H1 (cell line): ENCODE results near the gene RIN3. TPM values are rescaled to one million over a fixed set of nuclear protein-coding genes. Genes with fewer than 3 reads are reported as not detected.

Experiments used
- CTCF ChIA-PET: fragments of 300-600 bp; sonication (Branson Sonifier 250); formaldehyde crosslinking; loops from one replicate; lab custom pipeline; 2021; ENCODE audit not compliant: partially characterized antibody; lab: Charles Lee
- POLR2A ChIA-PET: fragments of 300-600 bp; sonication (Branson Sonifier 250); formaldehyde crosslinking; loops from one replicate; lab custom pipeline; 2021; ENCODE audit warnings: inconsistent platforms; ENCODE audit not compliant: partially characterized antibody; lab: Charles Lee
- DNase-seq, 2 experiments: peaks; one replicate each; pipeline versions ENCODE4 v3.0.0 to v3.0.0-alpha.2; 2010 to 2022; ENCODE audit warnings: low spot score in 2 of 2, low read depth in 1 of 2, mixed read lengths in 1 of 2
- FAIRE-seq: peaks from 2 replicates; lab custom pipeline; 2011; peaks lifted over from hg19 to GRCh38; lab: Jason Lieb, UNC
- H2AFZ ChIP-seq: 2 replicates; pipeline ENCODE4 v1.8.1; 2012; ENCODE audit warnings: low read length, inconsistent platforms
- H2AK5ac ChIP-seq: 2 replicates; pipeline ENCODE4 v1.6.1; 2013; ENCODE audit warnings: low read depth, low read length
- H2BK120ac ChIP-seq: replicated peaks from 2 replicates; pipeline ENCODE3; 2013; ENCODE audit warnings: low read depth, low read length, inconsistent platforms
- H2BK12ac ChIP-seq: 2 replicates; pipeline ENCODE4 v1.6.1; 2013; ENCODE audit warnings: low read depth, low read length
- H2BK15ac ChIP-seq: 2 replicates; pipeline ENCODE4 v1.6.1; 2013; ENCODE audit warnings: low read length
- H2BK20ac ChIP-seq: 2 replicates; pipeline ENCODE4 v1.6.1; 2013; ENCODE audit warnings: low read length
- H2BK5ac ChIP-seq: 2 replicates; pipeline ENCODE4 v1.6.1; 2013; ENCODE audit warnings: low read depth, low read length
- H3K14ac ChIP-seq: 2 replicates; pipeline ENCODE4 v1.6.1; 2013; ENCODE audit warnings: inconsistent platforms; ENCODE audit not compliant: insufficient read length
- H3K18ac ChIP-seq: 2 replicates; pipeline ENCODE4 v1.6.1; 2013; ENCODE audit warnings: low read length; ENCODE audit errors: extremely low read depth
- H3K23ac ChIP-seq: 2 replicates; pipeline ENCODE4 v1.6.1; 2013; ENCODE audit warnings: inconsistent platforms; ENCODE audit not compliant: insufficient read length
- H3K23me2 ChIP-seq: 2 replicates; pipeline ENCODE4 v1.6.1; 2013; ENCODE audit warnings: low read depth, low read length
- H3K27ac ChIP-seq: 2 replicates; pipeline ENCODE4 v1.6.1; 2011; ENCODE audit warnings: low read depth, low read length, inconsistent platforms
- H3K27me3 ChIP-seq, 4 experiments: replicated peaks in 1 of 4; 1 replicate in 1 of 4; 2 replicates in 3 of 4; pipeline versions ENCODE4 v1.6.1 to v1.8.1; 2011 to 2013; ENCODE audit warnings: low read length in 3 of 4, mild to moderate bottlenecking in 3 of 4, inconsistent platforms in 2 of 4, mixed read lengths in 2 of 4, moderate library complexity in 1 of 4; ENCODE audit not compliant: control insufficient read depth in 3 of 4, insufficient read depth in 3 of 4; ENCODE audit errors: extremely low read depth in 1 of 4
- H3K36me3 ChIP-seq, 4 experiments: 2 replicates each; pipeline versions ENCODE4 v1.6.1 to v1.8.1; 2011 to 2013; ENCODE audit warnings: mild to moderate bottlenecking in 4 of 4, low read length in 3 of 4, moderate library complexity in 2 of 4, control low read depth in 1 of 4, inconsistent platforms in 1 of 4; ENCODE audit not compliant: insufficient read depth in 4 of 4, control insufficient read depth in 2 of 4
- H3K4ac ChIP-seq: replicated peaks from 2 replicates; pipeline ENCODE3; 2013; ENCODE audit warnings: low read length, low read depth, mixed read lengths, inconsistent platforms; ENCODE audit not compliant: insufficient read length
- H3K4me1 ChIP-seq, 4 experiments: replicated peaks in 1 of 4; 1 replicate in 1 of 4; 2 replicates in 3 of 4; pipeline versions ENCODE4 v1.6.1 to v1.8.1; 2011 to 2013; ENCODE audit warnings: low read length in 3 of 4, inconsistent platforms in 2 of 4, mixed read lengths in 1 of 4; ENCODE audit not compliant: insufficient read depth in 4 of 4, control insufficient read depth in 3 of 4
- H3K4me2 ChIP-seq, 2 experiments: 2 replicates each; pipeline versions ENCODE4 v1.6.1 to v1.8.1; 2011 to 2013; ENCODE audit warnings: low read depth in 2 of 2, low read length in 2 of 2, control low read depth in 1 of 2, inconsistent platforms in 1 of 2, mild to moderate bottlenecking in 1 of 2; ENCODE audit not compliant: insufficient read depth in 1 of 2
- H3K4me3 ChIP-seq, 4 experiments: fragments of 200-600, 300-600 bp in 1 of 4; sonication (generic), shearing (Covaris generic), sonication (Bioruptor Twin) in 1 of 4; 2 replicates each; pipeline versions ENCODE4 v1.5.1 to v1.8.1; 2011 to 2016; ENCODE audit warnings: low read length in 4 of 4, low read depth in 3 of 4, control low read depth in 2 of 4, inconsistent platforms in 2 of 4, mild to moderate bottlenecking in 2 of 4, mixed read lengths in 1 of 4, moderate library complexity in 1 of 4; ENCODE audit not compliant: insufficient read depth in 2 of 4; ENCODE audit errors: extremely low read depth in 1 of 4
- H3K56ac ChIP-seq: replicated peaks from 2 replicates; pipeline ENCODE3; 2013; ENCODE audit warnings: low read depth, mild to moderate bottlenecking, mixed read lengths, low read length, inconsistent platforms; ENCODE audit not compliant: insufficient read length
- H3K79me1 ChIP-seq: 2 replicates; pipeline ENCODE4 v1.6.1; 2013; ENCODE audit warnings: low read depth, low read length, control low read depth
- H3K79me2 ChIP-seq, 2 experiments: 2 replicates each; pipeline versions ENCODE4 v1.6.1 to v1.8.1; 2012 to 2013; ENCODE audit warnings: low read length in 2 of 2, mild to moderate bottlenecking in 2 of 2, inconsistent platforms in 1 of 2; ENCODE audit not compliant: insufficient read depth in 2 of 2, control insufficient read depth in 1 of 2
- H3K9ac ChIP-seq, 4 experiments: replicated peaks in 1 of 4; 1 replicate in 1 of 4; 2 replicates in 3 of 4; pipeline versions ENCODE4 v1.6.1 to v1.8.1; 2011 to 2013; ENCODE audit warnings: low read depth in 3 of 4, low read length in 3 of 4, control low read depth in 2 of 4, mild to moderate bottlenecking in 2 of 4, moderate library complexity in 2 of 4, inconsistent platforms in 1 of 4; ENCODE audit errors: extremely low read depth in 1 of 4
- H3K9me3 ChIP-seq, 2 experiments: 2 replicates each; pipeline versions ENCODE4 v1.6.1 to v1.8.1; 2012 to 2013; ENCODE audit warnings: mild to moderate bottlenecking in 2 of 2, moderate library complexity in 2 of 2, control low read depth in 1 of 2, inconsistent platforms in 1 of 2, low read depth in 1 of 2, low read length in 1 of 2, mixed read lengths in 1 of 2; ENCODE audit not compliant: insufficient read depth in 2 of 2
- H4K20me1 ChIP-seq, 2 experiments: replicated peaks in 1 of 2; 2 replicates each; pipeline versions ENCODE3 to v1.8.1; 2011 to 2013; ENCODE audit warnings: inconsistent platforms in 2 of 2, low read length in 2 of 2, mild to moderate bottlenecking in 1 of 2; ENCODE audit not compliant: insufficient read depth in 2 of 2, control insufficient read depth in 1 of 2
- H4K5ac ChIP-seq: 2 replicates; pipeline ENCODE4 v1.6.1; 2013; ENCODE audit warnings: low read length, low read depth, mixed read lengths, inconsistent platforms; ENCODE audit not compliant: insufficient read length
- H4K8ac ChIP-seq: 2 replicates; pipeline ENCODE4 v1.8.0; 2013; ENCODE audit warnings: mild to moderate bottlenecking, moderate library complexity, low read length, inconsistent platforms; ENCODE audit not compliant: insufficient read depth; ENCODE audit errors: extremely low read depth
- H4K91ac ChIP-seq: replicated peaks from 2 replicates; pipeline ENCODE3; 2013; ENCODE audit warnings: low read length, mixed read lengths, inconsistent platforms; ENCODE audit not compliant: insufficient read length
- POU5F1 ChIP-seq: IDR thresholded peaks from 2 replicates; pipeline ENCODE4 v1.6.1; 2011; ENCODE audit warnings: low read depth, mild to moderate bottlenecking, low read length, moderate library complexity
- RXRA ChIP-seq: IDR thresholded peaks from 2 replicates; pipeline ENCODE4 v1.6.1; 2011; ENCODE audit warnings: low read depth, mild to moderate bottlenecking, low read length, moderate library complexity; ENCODE audit not compliant: insufficient read depth
- SIN3A ChIP-seq, 2 experiments: IDR thresholded peaks in 1 of 2; conservative IDR thresholded peaks in 1 of 2; 2 replicates each; pipeline ENCODE4 v1.6.1; 2011 to 2012; ENCODE audit warnings: low read length in 2 of 2, improper control_type of control experiment in 1 of 2, low read depth in 1 of 2, mild to moderate bottlenecking in 1 of 2
- SP1 ChIP-seq: IDR thresholded peaks from 2 replicates; pipeline ENCODE4 v1.6.1; 2011; ENCODE audit warnings: low read depth, low read length
- TCF12 ChIP-seq: IDR thresholded peaks from 2 replicates; pipeline ENCODE4 v1.6.1; 2011; ENCODE audit warnings: low read depth, mild to moderate bottlenecking, low read length
- WGBS, 2 experiments: shearing (Covaris generic) in 1 of 2; methylation state at CpG; one replicate each; pipeline versions ENCODE4 v1.1.6 to v1.1.7; 2013 to 2015; ENCODE audit warnings: low lambda C conversion rate in 2 of 2, mixed read lengths in 2 of 2, inconsistent platforms in 1 of 2, low coverage in 1 of 2, missing lambda C conversion rate in 1 of 2; ENCODE audit not compliant: insufficient replicate concordance in 2 of 2, insufficient coverage in 1 of 2, insufficient read length in 1 of 2; ENCODE audit errors: extremely low coverage in 1 of 2, missing lambda C conversion rate in 1 of 2; 5-methylcytosine and 5-hydroxymethylcytosine counted together
- polyA plus RNA-seq, 7 experiments: library from polyadenylated mRNA; depleted of rRNA in 3 of 7; stranded (reverse) in 5 of 7; unstranded in 2 of 7; fragments of >200 nt in 5 of 7; fragments of 200-250 nt in 2 of 7; gene quantifications; 1 replicate in 5 of 7; 2 replicates in 1 of 7; 4 replicates in 1 of 7; pipeline versions ENCODE4 v1.2.1 to v1.2.3, GENCODE V29; 2011 to 2013; ENCODE audit warnings: missing spikeins in 2 of 7, mixed read lengths in 2 of 7
- total RNA-seq: library from RNA; stranded (reverse); fragmentation: NEBNext Ultra II Directional; extraction: Animal tissue kit (Norgen Biotek cat#: 25700); gene quantifications from 2 replicates; pipeline ENCODE4 v1.2.1, GENCODE V29; 2021
- TF ChIP-seq, protein P1 (sequence below): IDR thresholded peaks from 2 replicates; pipeline ENCODE4 v1.6.1; 2011; ENCODE audit warnings: low read depth, mild to moderate bottlenecking, low read length; ENCODE audit not compliant: insufficient read depth

The RIN3 gene
- total and polyA plus RNA-seq, 2 of the 8 experiments (the other 6 are each of a cell fraction or from before 2014, with no cell fraction given): 0.59 to 1.5 TPM

DNA sequence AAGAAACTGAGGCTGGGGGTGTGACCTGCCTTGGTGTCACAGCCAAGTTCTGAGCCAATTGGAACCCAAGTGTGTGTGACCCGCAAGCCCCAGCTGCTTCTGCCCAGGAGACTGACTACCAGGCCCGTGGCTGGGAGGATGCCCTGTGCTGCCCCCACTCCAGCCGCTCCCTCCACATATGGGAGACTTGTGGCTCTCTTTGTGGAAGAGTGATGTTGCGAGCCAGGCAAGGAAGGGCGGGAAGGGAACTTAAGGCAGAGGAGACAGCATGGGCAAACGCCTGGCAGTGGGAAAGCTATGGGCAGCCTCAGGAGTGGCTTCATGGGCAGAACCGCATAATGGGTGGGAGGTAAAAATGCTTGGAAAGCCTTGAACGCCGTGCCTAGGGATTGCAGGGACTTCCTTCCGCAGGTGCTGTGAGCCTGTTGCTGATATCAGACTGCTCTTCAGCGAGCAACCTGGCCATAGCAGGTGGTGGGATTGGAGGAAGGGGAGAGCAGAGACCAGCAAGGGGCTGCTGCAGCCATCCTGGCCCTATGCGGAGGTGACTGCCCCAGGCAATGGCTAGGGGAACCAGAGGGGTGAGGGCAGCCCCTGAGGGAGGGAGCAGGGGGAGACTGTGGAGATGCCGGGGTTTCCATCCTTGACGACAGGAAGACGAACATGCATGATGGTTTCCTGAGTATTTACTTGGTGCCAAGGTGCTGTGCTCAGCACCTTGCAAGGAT, 119.1 kb downstream of the RIN3 start:
- no peak for TF ChIP-seq TCF12
- TF ChIP-seq, protein P1, sequence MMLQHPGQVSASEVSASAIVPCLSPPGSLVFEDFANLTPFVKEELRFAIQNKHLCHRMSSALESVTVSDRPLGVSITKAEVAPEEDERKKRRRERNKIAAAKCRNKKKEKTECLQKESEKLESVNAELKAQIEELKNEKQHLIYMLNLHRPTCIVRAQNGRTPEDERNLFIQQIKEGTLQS: no peak
- TF ChIP-seq RXRA: no peak
- TF ChIP-seq POU5F1: no peak
- no peak for TF ChIP-seq SP1
- no peak for TF ChIP-seq SIN3A (conservative IDR thresholded peaks at IDR 0.05 in 1 of 2, IDR thresholded peaks at IDR 0.05 in 1 of 2; ENCODE audit: low read depth in 1 of 2, low read length in 2 of 2)
- Histone ChIP-seq H3K18ac (no peak overlapping the region), H4K91ac (no peak overlapping the region), H3K36me3 (no peaks in the 10 kb centered on the region), H3K4me2 (no peak overlapping the region), H2AFZ (no peak overlapping the region), H2BK20ac (no peak overlapping the region), H3K79me1 (no peaks in the 10 kb centered on the region), H3K4ac (no peak overlapping the region), H3K9ac (no peak overlapping the region), H3K27ac (no peak overlapping the region), H2BK15ac (peak overlapping the region; percentile 92; the same call in 1 of the 2 replicates), H3K4me3 (0 out of 8 replicates have a peak overlapping the region, but pooled peaks of 1 of the 4 experiments have one; percentile 10), H4K5ac (no peak overlapping the region), H3K9me3 (no peaks in the 10 kb centered on the region), H3K4me1 (peaks cover 2 to 7% (median 4%) of the 10 kb centered on the region in 4 experiments; a peak in 3 of 7 replicates), H3K14ac (no peak overlapping the region), H4K20me1 (no peaks in the 10 kb centered on the region), H3K23ac (no peak overlapping the region), H3K56ac (no peak overlapping the region), H2BK5ac (no peak overlapping the region), H2BK120ac (no peak overlapping the region), H3K79me2 (no peaks in the 10 kb centered on the region), H2AK5ac (no peak overlapping the region), H3K27me3 (no peaks in the 10 kb centered on the region; a peak in 1 of 7 replicates), H3K23me2 (no peaks in the 10 kb centered on the region), H2BK12ac (no peak overlapping the region), H4K8ac (peak overlapping the region; percentile 89; the same call in 1 of the 2 replicates)
- WGBS, 2 experiments: 92% methylated on average over 14 of the region's 15 CpGs; no CpG with 5 or more reads in 1 of the 2 experiments
- FAIRE-seq: no peak
- DNase-seq: no peak
- CTCF ChIA-PET: interaction anchor here (1.1 kb wide), 1 partner anchor 48 kb away, joined by 4 read pairs; no protein-coding TSS in a partner anchor
- POLR2A ChIA-PET: no interaction called here
